A673 (cell line): ENCODE results near the gene GPC6. TPM values are rescaled to one million over a fixed set of nuclear protein-coding genes. Genes with fewer than 3 reads are reported as not detected.

Experiments used
- BruUV-seq: library from RNA; stranded (reverse); fragments of 400-500 nt; replicated peaks from 2 replicates; lab custom pipeline; 2021; lab: Mats Ljungman, UMichigan
- CTCF ChIA-PET: fragments of 300-600 bp; sonication (Branson Sonifier 250); formaldehyde crosslinking; loops from one replicate; lab custom pipeline; 2022; ENCODE audit warnings: antibody characterized with exemption; lab: Charles Lee
- POLR2A ChIA-PET: fragments of 300-600 bp; sonication (Branson Sonifier 250); formaldehyde crosslinking; loops from one replicate; lab custom pipeline; 2022; ENCODE audit warnings: antibody characterized with exemption; ENCODE audit not compliant: low non-redundant PET; lab: Charles Lee
- DNase-seq: peaks from one replicate; pipeline ENCODE4 v3.0.0-alpha.2; 2015; ENCODE audit warnings: low spot score
- H3K27ac ChIP-seq: fragments of 200-600 bp; sonication (generic); 2 replicates; pipeline ENCODE4 v1.5.1; 2016; ENCODE audit warnings: mixed run types, low read depth, mild to moderate bottlenecking, mixed read lengths, antibody characterized with exemption, low read length; ENCODE audit not compliant: poor library complexity, severe bottlenecking
- H3K27me3 ChIP-seq: fragments of 200-600 bp; sonication (generic); replicated peaks from 2 replicates; pipeline ENCODE4 v1.6.1; 2017; ENCODE audit warnings: mixed run types, low read depth, mild to moderate bottlenecking, mixed read lengths, antibody characterized with exemption, low read length; ENCODE audit not compliant: insufficient read depth, poor library complexity
- H3K36me3 ChIP-seq: fragments of 200-600 bp; sonication (generic); 2 replicates; pipeline ENCODE4 v1.6.1; 2016; ENCODE audit warnings: mixed run types, mild to moderate bottlenecking, mixed read lengths, antibody characterized with exemption, low read length; ENCODE audit not compliant: insufficient read depth, poor library complexity, severe bottlenecking
- H3K4me1 ChIP-seq: fragments of 200-600 bp; sonication (generic); 2 replicates; pipeline ENCODE4 v1.6.1; 2017; ENCODE audit warnings: mixed run types, mild to moderate bottlenecking, mixed read lengths, antibody characterized with exemption, low read length; ENCODE audit not compliant: insufficient read depth, poor library complexity, severe bottlenecking
- H3K4me3 ChIP-seq: fragments of 200-600 bp; sonication (generic); 2 replicates; pipeline ENCODE4 v1.5.1; 2016; ENCODE audit warnings: low read depth, mixed run types, mild to moderate bottlenecking, mixed read lengths, low read length; ENCODE audit not compliant: poor library complexity, severe bottlenecking
- H3K9me3 ChIP-seq: fragments of 200-600 bp; sonication (generic); 2 replicates; pipeline ENCODE4 v1.6.1; 2016; ENCODE audit warnings: mixed run types, low read depth, mild to moderate bottlenecking, mixed read lengths, antibody characterized with exemption, low read length; ENCODE audit not compliant: poor library complexity, severe bottlenecking
- EZH2 ChIP-seq: fragments of 200-600 bp; sonication (generic); IDR thresholded peaks from 2 replicates; pipeline ENCODE4 v1.6.1; 2017; ENCODE audit warnings: borderline replicate concordance, low read depth, mild to moderate bottlenecking, mixed read lengths, antibody characterized with exemption, low read length; ENCODE audit not compliant: poor library complexity, severe bottlenecking
- intact Hi-C: fragments of 100-400 bp; cut with micrococcal nuclease; formaldehyde crosslinking; loops from one replicate; pipeline ENCODE4 v1.10.0; 2022; ENCODE audit not compliant: unreplicated experiment
- total RNA-seq: library from RNA; stranded (reverse); gene quantifications from 2 replicates; pipeline ENCODE4 v1.2.3, GENCODE V29; 2021
- TF ChIP-seq, protein P1 (sequence below): fragments of 300-800, 200-600 bp; sonication (generic); conservative IDR thresholded peaks from 2 replicates; pipeline ENCODE4 v1.5.1; 2017; ENCODE audit warnings: low read depth, mild to moderate bottlenecking, antibody characterized with exemption, low read length, moderate library complexity, mixed read lengths

GPC6 gene
- total RNA-seq, 1 experiment from 2014 or later: 23.3 TPM

- intact Hi-C loops: no loop called here
- no peak overlapping the region for H3K27ac ChIP-seq
- no peak overlapping the region for H3K4me3 ChIP-seq
- no peaks in the 10 kb centered on the region for H3K36me3 ChIP-seq
- peaks cover 17% of the 10 kb centered on the region for H3K4me1 ChIP-seq
- no TSS peak for BruUV-seq
- DNase-seq: no peak
- H3K9me3 ChIP-seq: no peaks in the 10 kb centered on the region
- ChIA-PET POLR2A (no interaction called here), CTCF (no interaction called here)
- no peaks in the 10 kb centered on the region for H3K27me3 ChIP-seq
- TF ChIP-seq, protein P1, sequence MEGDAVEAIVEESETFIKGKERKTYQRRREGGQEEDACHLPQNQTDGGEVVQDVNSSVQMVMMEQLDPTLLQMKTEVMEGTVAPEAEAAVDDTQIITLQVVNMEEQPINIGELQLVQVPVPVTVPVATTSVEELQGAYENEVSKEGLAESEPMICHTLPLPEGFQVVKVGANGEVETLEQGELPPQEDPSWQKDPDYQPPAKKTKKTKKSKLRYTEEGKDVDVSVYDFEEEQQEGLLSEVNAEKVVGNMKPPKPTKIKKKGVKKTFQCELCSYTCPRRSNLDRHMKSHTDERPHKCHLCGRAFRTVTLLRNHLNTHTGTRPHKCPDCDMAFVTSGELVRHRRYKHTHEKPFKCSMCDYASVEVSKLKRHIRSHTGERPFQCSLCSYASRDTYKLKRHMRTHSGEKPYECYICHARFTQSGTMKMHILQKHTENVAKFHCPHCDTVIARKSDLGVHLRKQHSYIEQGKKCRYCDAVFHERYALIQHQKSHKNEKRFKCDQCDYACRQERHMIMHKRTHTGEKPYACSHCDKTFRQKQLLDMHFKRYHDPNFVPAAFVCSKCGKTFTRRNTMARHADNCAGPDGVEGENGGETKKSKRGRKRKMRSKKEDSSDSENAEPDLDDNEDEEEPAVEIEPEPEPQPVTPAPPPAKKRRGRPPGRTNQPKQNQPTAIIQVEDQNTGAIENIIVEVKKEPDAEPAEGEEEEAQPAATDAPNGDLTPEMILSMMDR: no peak
- TF ChIP-seq EZH2: no peak
These were observed 99.0 kb downstream of the GPC6 start for GRCh38 chr13:93325303-93326233.

DNA sequence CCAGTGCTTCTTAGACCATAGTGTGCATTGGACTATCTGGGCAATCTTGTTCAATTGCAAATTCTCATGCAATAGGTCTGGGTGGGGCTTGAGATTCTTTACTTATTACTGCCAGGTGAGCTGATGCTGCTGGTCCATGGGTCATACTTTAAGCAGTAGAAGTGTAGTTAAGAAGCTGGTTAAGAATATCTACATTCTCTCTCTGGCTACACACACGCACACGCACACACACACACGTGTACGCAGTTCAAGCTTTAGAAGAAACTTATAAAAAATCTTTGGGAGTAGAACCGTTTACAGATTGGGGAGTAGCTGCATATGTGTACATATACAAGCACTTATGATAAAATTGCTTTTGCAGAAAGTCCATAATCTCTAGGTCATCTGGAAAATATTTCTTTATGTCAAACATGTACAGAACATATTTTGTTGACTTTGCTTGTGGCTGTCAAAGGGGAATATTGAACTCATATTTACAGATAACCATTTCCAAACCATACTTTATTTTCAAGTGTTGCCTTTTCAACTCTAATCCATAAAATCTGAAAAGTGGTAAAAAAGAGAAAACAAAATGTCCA lies 99.7 kb downstream of the GPC6 start:
- ChIA-PET CTCF (no interaction called here), POLR2A (no interaction called here)
- BruUV-seq: no TSS peak
- Histone ChIP-seq H3K27ac (no peak overlapping the region), H3K27me3 (no peaks in the 10 kb centered on the region), H3K9me3 (no peaks in the 10 kb centered on the region), H3K36me3 (no peaks in the 10 kb centered on the region), H3K4me3 (no peak overlapping the region), H3K4me1 (peaks cover 10% of the 10 kb centered on the region)
- intact Hi-C loops: no loop called here
- TF ChIP-seq, protein P1: no peak
- TF ChIP-seq EZH2: no peak
- DNase-seq: no peak

DNA sequence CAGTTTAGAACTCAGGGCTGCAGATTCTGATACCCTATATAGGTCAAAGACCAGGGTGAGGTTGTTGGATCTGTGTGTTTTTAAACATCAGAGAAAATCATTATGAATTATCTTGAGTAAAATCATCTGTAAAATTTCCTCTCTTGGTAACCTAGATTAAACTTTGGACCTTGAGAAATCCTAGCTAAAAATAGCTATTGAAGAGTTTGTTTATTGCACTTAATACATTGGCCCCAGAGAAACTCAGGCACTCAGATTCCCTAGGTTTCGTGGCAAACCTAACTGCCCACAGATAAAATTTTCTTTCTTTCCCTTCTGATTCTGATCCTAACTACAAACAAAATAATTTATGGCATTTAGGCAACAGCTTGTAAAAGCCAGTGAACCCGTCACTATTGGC lies 102.3 kb downstream of the GPC6 start:
- H3K4me3 ChIP-seq: no peak overlapping the region
- H3K9me3 ChIP-seq: no peaks in the 10 kb centered on the region
- H3K27me3 ChIP-seq: no peaks in the 10 kb centered on the region
- BruUV-seq: no TSS peak
- CTCF ChIA-PET: no interaction called here
- DNase-seq: no peak
- no peak overlapping the region for H3K27ac ChIP-seq
- TF ChIP-seq, protein P1: no peak
- no peak for TF ChIP-seq EZH2
- POLR2A ChIA-PET: no interaction called here
- peaks cover 4% of the 10 kb centered on the region for H3K4me1 ChIP-seq
- intact Hi-C loops: no loop called here
- H3K36me3 ChIP-seq: no peaks in the 10 kb centered on the region
